CD14-positive monocyte (primary cell): Measurements from ENCODE around the gene STAT6. TPM values are rescaled to one million over a fixed set of nuclear protein-coding genes. Genes with fewer than 3 reads are reported as not detected.

Experiments used
- DNase-seq, 3 donors: peaks; one replicate each; pipeline ENCODE4 v3.0.0-alpha.2; 2011 to 2022
- H2AFZ ChIP-seq: 2 replicates; pipeline ENCODE4 v1.6.0; 2012; ENCODE audit warnings: mild to moderate bottlenecking, low read depth, low read length, inconsistent platforms; ENCODE audit not compliant: insufficient read depth, poor library complexity, severe bottlenecking
- H3K27ac ChIP-seq, 2 donors: 1 replicate in 1 of 2; 2 replicates in 1 of 2; pipeline ENCODE4 v1.5.1; 2012 to 2013; ENCODE audit warnings: low read length in 2 of 2, control low read depth in 1 of 2, inconsistent platforms in 1 of 2, low read depth in 1 of 2, mild to moderate bottlenecking in 1 of 2
- H3K27me3 ChIP-seq, 2 donors: one replicate each; pipeline versions ENCODE4 v1.6.0 to v1.6.1; 2011 to 2013; ENCODE audit warnings: low read length in 2 of 2; ENCODE audit not compliant: control insufficient read depth in 2 of 2, insufficient read depth in 2 of 2
- H3K36me3 ChIP-seq, 2 donors: replicated peaks in 1 of 2; 1 replicate in 1 of 2; 2 replicates in 1 of 2; pipeline versions ENCODE4 v1.5.1 to v1.6.1; 2012 to 2013; ENCODE audit warnings: low read length in 2 of 2, control low read depth in 1 of 2, inconsistent platforms in 1 of 2, mild to moderate bottlenecking in 1 of 2; ENCODE audit not compliant: insufficient read depth in 2 of 2, control insufficient read depth in 1 of 2
- H3K4me1 ChIP-seq, 2 donors: 1 replicate in 1 of 2; 2 replicates in 1 of 2; pipeline versions ENCODE4 v1.5.1 to v1.6.1; 2012 to 2013; ENCODE audit warnings: low read length in 2 of 2, control low read depth in 1 of 2, inconsistent platforms in 1 of 2, mild to moderate bottlenecking in 1 of 2, moderate library complexity in 1 of 2; ENCODE audit not compliant: insufficient read depth in 2 of 2, control insufficient read depth in 1 of 2
- H3K4me2 ChIP-seq: replicated peaks from 2 replicates; pipeline ENCODE3; 2012; ENCODE audit warnings: low read length, moderate library complexity, mild to moderate bottlenecking; ENCODE audit not compliant: poor library complexity, severe bottlenecking; ENCODE audit errors: extremely low read depth
- H3K4me3 ChIP-seq, 3 experiments: fragments of 200-600 bp in 1 of 3; sonication (generic) in 1 of 3; replicated peaks in 1 of 3; 1 replicate in 2 of 3; 2 replicates in 1 of 3; pipeline ENCODE4 v1.5.1; 2011 to 2013; ENCODE audit warnings: low read length in 3 of 3, mild to moderate bottlenecking in 3 of 3, control low read depth in 2 of 3, low read depth in 2 of 3, inconsistent platforms in 1 of 3, moderate library complexity in 1 of 3
- H3K79me2 ChIP-seq: 2 replicates; pipeline ENCODE4 v1.6.0; 2012; ENCODE audit warnings: mild to moderate bottlenecking, control low read depth, inconsistent platforms, low read length, moderate library complexity; ENCODE audit not compliant: insufficient read depth
- H3K9ac ChIP-seq: 2 replicates; pipeline ENCODE4 v1.6.0; 2017; ENCODE audit warnings: low read length, mild to moderate bottlenecking; ENCODE audit not compliant: insufficient read depth, poor library complexity, severe bottlenecking
- H3K9me3 ChIP-seq, 2 donors: replicated peaks in 1 of 2; 1 replicate in 1 of 2; 2 replicates in 1 of 2; pipeline versions ENCODE4 v1.5.1 to v1.6.1; 2012 to 2013; ENCODE audit warnings: low read length in 2 of 2, control low read depth in 1 of 2; ENCODE audit not compliant: control insufficient read depth in 1 of 2, insufficient read depth in 1 of 2
- H4K20me1 ChIP-seq: 2 replicates; pipeline ENCODE4 v1.6.0; 2012; ENCODE audit warnings: mild to moderate bottlenecking, low read length, control low read depth, moderate library complexity; ENCODE audit not compliant: insufficient read depth
- H3K27ac Mint-ChIP-seq, 7 donors: one replicate each; pipeline ENCODE4 v1.8.0; 2020; ENCODE audit warnings: mild to moderate bottlenecking in 7 of 7, mixed read lengths in 7 of 7, moderate library complexity in 6 of 7, inconsistent platforms in 2 of 7
- H3K27me3 Mint-ChIP-seq, 3 donors: one replicate each; pipeline ENCODE4 v1.8.0; 2021 to 2022; ENCODE audit warnings: low read depth in 3 of 3, mild to moderate bottlenecking in 3 of 3, mixed read lengths in 3 of 3, moderate library complexity in 3 of 3, inconsistent platforms in 1 of 3
- H3K36me3 Mint-ChIP-seq, 2 donors: one replicate each; pipeline ENCODE4 v1.8.0; 2020; ENCODE audit warnings: mixed read lengths in 2 of 2, inconsistent platforms in 1 of 2, mild to moderate bottlenecking in 1 of 2
- H3K4me1 Mint-ChIP-seq: one replicate; pipeline ENCODE4 v1.8.0; 2020; ENCODE audit warnings: mild to moderate bottlenecking, mixed read lengths
- H3K4me3 Mint-ChIP-seq, 2 donors: one replicate each; pipeline ENCODE4 v1.8.0; 2020; ENCODE audit warnings: mild to moderate bottlenecking in 2 of 2, mixed read lengths in 2 of 2, moderate library complexity in 1 of 2
- H3K9me3 Mint-ChIP-seq, 7 donors: one replicate each; pipeline ENCODE4 v1.8.0; 2020 to 2022; ENCODE audit warnings: mixed read lengths in 7 of 7, mild to moderate bottlenecking in 6 of 7, moderate library complexity in 6 of 7, inconsistent platforms in 2 of 7
- WGBS: methylation state at CpG from one replicate; pipeline ENCODE4 v1.1.5; 2013; ENCODE audit warnings: missing lambda C conversion rate; ENCODE audit not compliant: insufficient coverage; 5-methylcytosine and 5-hydroxymethylcytosine counted together
- intact Hi-C, 2 donors: fragments of 100-400 bp; cut with micrococcal nuclease; formaldehyde crosslinking; loops; one replicate each; pipeline versions ENCODE4 v1.15.0 to v1.15.1; 2023
- polyA plus RNA-seq, 3 donors: library from polyadenylated mRNA; depleted of rRNA in 1 of 3; unstranded in 2 of 3; stranded (reverse) in 1 of 3; fragments of 300-500 nt in 2 of 3; fragments of >200 nt in 1 of 3; fragmentation: Illumina TruSeq in 2 of 3; gene quantifications; 1 replicate in 2 of 3; 2 replicates in 1 of 3; pipeline ENCODE4 v1.2.3, GENCODE V29; 2012 to 2021
- TF ChIP-seq, protein P1 (sequence below): fragments of 200-600 bp; IDR thresholded peaks from one replicate; pipeline ENCODE4 v1.8.0; 2022; ENCODE audit warnings: antibody characterized with exemption, mild to moderate bottlenecking

Gene STAT6
- polyA plus RNA-seq, 3 donors, result 132 to 637 (median 154) TPM

DNA sequence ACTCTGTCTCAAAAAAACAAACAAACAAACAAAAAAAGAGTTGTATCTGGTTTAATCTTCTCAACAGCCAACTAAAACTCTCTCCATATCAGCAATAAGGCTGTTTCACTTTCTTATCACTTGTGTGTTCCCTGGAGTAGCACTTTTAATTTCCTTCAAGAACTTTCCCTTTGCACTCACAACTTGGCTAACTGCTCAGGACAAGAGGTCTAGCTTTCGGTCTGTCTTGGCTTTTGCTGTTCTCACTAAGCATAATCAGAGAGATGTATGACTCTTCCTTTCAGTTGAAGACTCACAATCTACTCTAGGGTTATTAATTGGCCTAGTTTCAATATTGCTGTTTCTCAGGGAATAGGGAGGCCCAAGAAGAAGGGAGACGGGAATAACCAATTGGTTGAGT lies 44.9 kb downstream of the STAT6 start:
- no peak for DNase-seq
- Mint-ChIP-seq H3K27me3 (no peaks in the 10 kb centered on the region), H3K27ac (peak overlapping the region in 6 of 7 donors; percentile 5 to 89 (median 74)), H3K4me1 (peaks cover 34% of the 10 kb centered on the region), H3K4me3 (no peak overlapping the region), H3K36me3 (peaks cover 9 to 23% of the 10 kb centered on the region in 2 donors), H3K9me3 (peaks cover 0 to 2% (median 0%) of the 10 kb centered on the region in 7 donors)
- Histone ChIP-seq H3K4me3 (no peak overlapping the region), H3K9me3 (no peaks in the 10 kb centered on the region), H3K4me1 (peaks cover 22 to 40% of the 10 kb centered on the region in 2 donors), H3K4me2 (no peak overlapping the region), H2AFZ (no peak overlapping the region), H4K20me1 (no peaks in the 10 kb centered on the region), H3K79me2 (no peaks in the 10 kb centered on the region), H3K9ac (no peak overlapping the region), H3K27ac (peak overlapping the region in 1 of 2 donors; percentile 50), H3K27me3 (no peaks in the 10 kb centered on the region), H3K36me3 (peaks cover 0 to 4% of the 10 kb centered on the region in 2 donors)
- intact Hi-C loops, result loop anchor here in 1 of 2 donors (5.0 kb wide), 1 partner anchor 111 kb away; no protein-coding TSS in a partner anchor
- WGBS, result 100% methylated on average over 1 of the region's 2 CpGs
- TF ChIP-seq, protein P1, sequence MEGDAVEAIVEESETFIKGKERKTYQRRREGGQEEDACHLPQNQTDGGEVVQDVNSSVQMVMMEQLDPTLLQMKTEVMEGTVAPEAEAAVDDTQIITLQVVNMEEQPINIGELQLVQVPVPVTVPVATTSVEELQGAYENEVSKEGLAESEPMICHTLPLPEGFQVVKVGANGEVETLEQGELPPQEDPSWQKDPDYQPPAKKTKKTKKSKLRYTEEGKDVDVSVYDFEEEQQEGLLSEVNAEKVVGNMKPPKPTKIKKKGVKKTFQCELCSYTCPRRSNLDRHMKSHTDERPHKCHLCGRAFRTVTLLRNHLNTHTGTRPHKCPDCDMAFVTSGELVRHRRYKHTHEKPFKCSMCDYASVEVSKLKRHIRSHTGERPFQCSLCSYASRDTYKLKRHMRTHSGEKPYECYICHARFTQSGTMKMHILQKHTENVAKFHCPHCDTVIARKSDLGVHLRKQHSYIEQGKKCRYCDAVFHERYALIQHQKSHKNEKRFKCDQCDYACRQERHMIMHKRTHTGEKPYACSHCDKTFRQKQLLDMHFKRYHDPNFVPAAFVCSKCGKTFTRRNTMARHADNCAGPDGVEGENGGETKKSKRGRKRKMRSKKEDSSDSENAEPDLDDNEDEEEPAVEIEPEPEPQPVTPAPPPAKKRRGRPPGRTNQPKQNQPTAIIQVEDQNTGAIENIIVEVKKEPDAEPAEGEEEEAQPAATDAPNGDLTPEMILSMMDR, result no peak

DNA sequence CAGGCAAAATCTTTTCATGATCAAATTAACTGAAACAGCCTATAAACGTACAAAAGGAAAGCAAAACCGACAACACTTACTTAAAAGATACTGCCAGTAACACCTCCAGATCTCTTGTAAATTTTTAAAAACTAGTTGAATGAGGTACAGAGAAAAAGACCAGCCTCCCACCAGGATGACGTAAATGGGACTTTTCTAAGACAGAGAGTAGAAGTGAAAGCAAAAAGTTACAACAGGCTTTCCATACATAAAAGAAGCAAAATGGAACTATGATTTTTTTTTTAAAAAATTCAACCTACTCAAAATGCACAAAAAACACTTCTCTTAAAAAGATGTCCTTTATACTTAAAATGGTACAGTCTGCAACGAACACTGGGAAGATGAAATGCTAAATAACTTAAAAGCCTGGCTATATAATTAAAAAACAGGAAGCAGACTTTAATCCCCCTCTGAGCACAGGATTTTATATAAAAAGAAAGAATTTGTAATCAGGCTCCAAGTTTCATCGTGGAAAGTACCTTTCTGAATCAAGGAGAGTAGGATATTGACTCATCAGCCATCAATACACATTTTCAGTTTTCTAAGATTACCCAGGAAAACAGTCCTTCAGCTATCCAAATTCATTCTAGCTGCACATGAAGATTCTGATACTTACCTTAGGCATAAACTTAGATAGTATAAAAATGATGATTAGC lies 47.0 kb downstream of the STAT6 start:
- H3K9me3 Mint-ChIP-seq, result peaks cover 0 to 2% (median 0%) of the 10 kb centered on the region in 7 donors
- H3K4me3 Mint-ChIP-seq, result peak overlapping the region in 1 of 2 donors; percentile 51
- peaks cover 14 to 21% of the 10 kb centered on the region in 2 donors for H3K36me3 ChIP-seq
- peaks cover 13 to 31% of the 10 kb centered on the region in 2 donors for H3K36me3 Mint-ChIP-seq
- no peaks in the 10 kb centered on the region for H3K9me3 ChIP-seq
- no CpG with 5 or more reads among the region's 5 CpGs for WGBS
- H4K20me1 ChIP-seq, result no peaks in the 10 kb centered on the region
- no peaks in the 10 kb centered on the region for H3K27me3 ChIP-seq
- peak; percentile 56 to 83 (median 59) for DNase-seq
- H3K4me1 Mint-ChIP-seq, result peaks cover 26% of the 10 kb centered on the region
- peak overlapping the region; percentile 35 for H3K4me2 ChIP-seq
- H3K4me1 ChIP-seq, result peaks cover 16 to 29% of the 10 kb centered on the region in 2 donors
- H3K27ac ChIP-seq, result peak overlapping the region in 1 of 2 donors; percentile 83
- H2AFZ ChIP-seq, result no peak overlapping the region
- TF ChIP-seq, protein P1, result no peak
- peak overlapping the region in 2 of 3 experiments; percentile 16 to 44 for H3K4me3 ChIP-seq
- peak overlapping the region; percentile 37 for H3K9ac ChIP-seq
- H3K79me2 ChIP-seq, result no peaks in the 10 kb centered on the region
- intact Hi-C loops, result loop anchor here in 1 of 2 donors (5.0 kb wide), 1 partner anchor 57 kb away; the partner anchor contains the start of gene ZBTB39
- peak overlapping the region; percentile 82 to 90 (median 86) for H3K27ac Mint-ChIP-seq
- no peaks in the 10 kb centered on the region for H3K27me3 Mint-ChIP-seq
